Prostate gland (tissue), 2 donors: ENCODE measurements around the gene SHKBP1. TPM values are rescaled to one million over a fixed set of nuclear protein-coding genes. Genes with fewer than 3 reads are reported as not detected.

Experiments used
- DNase-seq: peaks from one replicate; pipeline ENCODE4 v3.0.0-alpha.2; 2019; ENCODE audit warnings: low spot score
- H3K27ac ChIP-seq, 2 donors: fragments of 200-600 bp; sonication (generic); 2 replicates each; pipeline ENCODE4 v1.5.1; 2017 to 2019
- H3K27me3 ChIP-seq: fragments of 200-600 bp; sonication (generic); replicated peaks from 2 replicates; pipeline ENCODE4 v1.5.1; 2019; ENCODE audit not compliant: insufficient read depth
- H3K36me3 ChIP-seq, 2 donors: fragments of 200-600 bp; sonication (generic); 1 replicate in 1 of 2; 2 replicates in 1 of 2; pipeline versions ENCODE4 v1.5.1 to v1.8.1; 2017 to 2019
- H3K4me1 ChIP-seq: fragments of 200-600 bp; sonication (generic); replicated peaks from 2 replicates; pipeline ENCODE4 v1.5.1; 2019
- H3K4me3 ChIP-seq, 2 donors: fragments of 200-600 bp; sonication (generic); 2 replicates each; pipeline ENCODE4 v1.5.1; 2017 to 2019
- H3K9me3 ChIP-seq: fragments of 200-600 bp; sonication (generic); 2 replicates; pipeline ENCODE4 v1.5.1; 2017
- POLR2A ChIP-seq: fragments of 450-650 bp; IDR thresholded peaks from one replicate; pipeline ENCODE4 v1.6.1; 2016; ENCODE audit warnings: antibody characterized with exemption, mild to moderate bottlenecking
- POLR2AphosphoS5 ChIP-seq: sonication (generic); formaldehyde crosslinking; IDR thresholded peaks from one replicate; pipeline ENCODE4 v1.6.1; 2017; ENCODE audit warnings: antibody characterized with exemption
- WGBS: methylation state at CpG from one replicate; pipeline ENCODE4 v1.1.5; 2018; 5-methylcytosine and 5-hydroxymethylcytosine counted together
- intact Hi-C: fragments of 100-400 bp; cut with DNase I; formaldehyde crosslinking; loops from one replicate; pipeline ENCODE4 v1.14.2; 2022
- total RNA-seq, 2 donors: library from RNA; depleted of rRNA; stranded (reverse); fragments of >200 nt; gene quantifications; one replicate each; pipeline ENCODE4 v1.1.0, GENCODE V29; 2016
- TF ChIP-seq, protein P1 (sequence below), 4 experiments: fragments of 200-600 bp in 2 of 4; fragments of 450-650 bp in 2 of 4; sonication (generic) in 2 of 4; IDR thresholded peaks; 1 replicate in 3 of 4; 2 replicates in 1 of 4; pipeline ENCODE4 v1.5.1; 2016 to 2019; ENCODE audit warnings: antibody characterized with exemption in 4 of 4, mild to moderate bottlenecking in 2 of 4, moderate library complexity in 2 of 4

The SHKBP1 gene
- total RNA-seq, 2 donors from 2014 or later = 54.6 to 91.6 TPM

DNA sequence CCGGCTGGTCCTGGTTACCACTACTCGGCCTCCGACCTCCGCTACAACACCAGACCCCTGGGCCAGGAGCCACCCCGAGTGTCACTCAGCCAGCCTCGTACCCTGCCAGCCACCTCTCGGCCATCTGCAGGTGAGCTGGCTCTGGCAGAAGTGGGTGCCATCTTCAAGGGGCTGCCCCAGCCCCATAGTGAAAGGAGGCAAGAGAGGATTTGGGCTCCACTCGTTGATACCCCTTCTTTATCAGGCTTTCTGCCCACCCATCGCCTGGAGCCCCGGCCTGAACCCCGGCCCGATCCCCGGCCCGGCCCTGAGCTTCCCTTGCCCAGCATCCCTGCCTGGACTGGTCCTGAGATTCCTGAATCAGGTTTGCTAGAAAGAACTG is 31.6 kb downstream of the SHKBP1 start:
- WGBS = 91% methylated on average over 14 of the region's 14 CpGs
- H3K27ac ChIP-seq = no peak overlapping the region
- H3K9me3 ChIP-seq = no peaks in the 10 kb centered on the region
- TF ChIP-seq POLR2AphosphoS5 (no peak), POLR2A (no peak)
- TF ChIP-seq, protein P1, sequence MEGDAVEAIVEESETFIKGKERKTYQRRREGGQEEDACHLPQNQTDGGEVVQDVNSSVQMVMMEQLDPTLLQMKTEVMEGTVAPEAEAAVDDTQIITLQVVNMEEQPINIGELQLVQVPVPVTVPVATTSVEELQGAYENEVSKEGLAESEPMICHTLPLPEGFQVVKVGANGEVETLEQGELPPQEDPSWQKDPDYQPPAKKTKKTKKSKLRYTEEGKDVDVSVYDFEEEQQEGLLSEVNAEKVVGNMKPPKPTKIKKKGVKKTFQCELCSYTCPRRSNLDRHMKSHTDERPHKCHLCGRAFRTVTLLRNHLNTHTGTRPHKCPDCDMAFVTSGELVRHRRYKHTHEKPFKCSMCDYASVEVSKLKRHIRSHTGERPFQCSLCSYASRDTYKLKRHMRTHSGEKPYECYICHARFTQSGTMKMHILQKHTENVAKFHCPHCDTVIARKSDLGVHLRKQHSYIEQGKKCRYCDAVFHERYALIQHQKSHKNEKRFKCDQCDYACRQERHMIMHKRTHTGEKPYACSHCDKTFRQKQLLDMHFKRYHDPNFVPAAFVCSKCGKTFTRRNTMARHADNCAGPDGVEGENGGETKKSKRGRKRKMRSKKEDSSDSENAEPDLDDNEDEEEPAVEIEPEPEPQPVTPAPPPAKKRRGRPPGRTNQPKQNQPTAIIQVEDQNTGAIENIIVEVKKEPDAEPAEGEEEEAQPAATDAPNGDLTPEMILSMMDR (IDR thresholded peaks at IDR 0.05) = no peak
- no peak overlapping the region for H3K4me3 ChIP-seq
- no peak for DNase-seq
- no peaks in the 10 kb centered on the region for H3K27me3 ChIP-seq
- peaks cover 7% of the 10 kb centered on the region for H3K4me1 ChIP-seq
- H3K36me3 ChIP-seq = no peaks in the 10 kb centered on the region
- intact Hi-C loops = loop anchor here (10.0 kb wide), 1 partner anchor 143 kb away; the partner anchor contains the start of genes BLVRB and SPTBN4

DNA sequence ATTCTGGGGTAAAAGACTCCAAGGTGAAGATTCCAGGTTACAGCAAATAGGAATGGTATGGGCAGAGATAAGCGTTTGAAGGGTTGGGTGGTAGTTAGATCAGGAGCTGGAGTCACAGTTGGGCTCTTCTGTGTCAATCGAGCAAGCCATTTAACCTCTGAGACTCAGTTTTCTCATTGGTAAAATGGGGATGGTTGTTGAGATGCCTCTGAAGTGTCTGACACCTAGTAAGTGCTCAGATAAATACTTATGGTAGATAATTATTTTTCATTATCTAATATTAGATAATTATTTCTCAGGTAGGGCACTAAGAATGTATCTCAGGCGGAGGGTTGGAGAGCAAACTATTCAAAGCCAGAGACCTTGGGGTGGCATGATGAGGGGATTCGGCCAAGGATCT is 32.3 kb downstream of the SHKBP1 start:
- Histone ChIP-seq H3K4me3 (peak overlapping the region in 1 of 2 donors; percentile 36), H3K9me3 (no peaks in the 10 kb centered on the region), H3K27me3 (no peaks in the 10 kb centered on the region), H3K27ac (peak overlapping the region in 1 of 2 donors; percentile 79), H3K36me3 (no peaks in the 10 kb centered on the region), H3K4me1 (peaks cover 7% of the 10 kb centered on the region)
- intact Hi-C loops = loop anchor here (10.0 kb wide), 1 partner anchor 144 kb away; the partner anchor contains the start of genes BLVRB and SPTBN4
- WGBS = 78% methylated on average over 4 of the region's 4 CpGs
- DNase-seq = no peak
- TF ChIP-seq POLR2AphosphoS5 (no peak), POLR2A (no peak)
- TF ChIP-seq, protein P1 (IDR thresholded peaks at IDR 0.05) = no peak

DNA sequence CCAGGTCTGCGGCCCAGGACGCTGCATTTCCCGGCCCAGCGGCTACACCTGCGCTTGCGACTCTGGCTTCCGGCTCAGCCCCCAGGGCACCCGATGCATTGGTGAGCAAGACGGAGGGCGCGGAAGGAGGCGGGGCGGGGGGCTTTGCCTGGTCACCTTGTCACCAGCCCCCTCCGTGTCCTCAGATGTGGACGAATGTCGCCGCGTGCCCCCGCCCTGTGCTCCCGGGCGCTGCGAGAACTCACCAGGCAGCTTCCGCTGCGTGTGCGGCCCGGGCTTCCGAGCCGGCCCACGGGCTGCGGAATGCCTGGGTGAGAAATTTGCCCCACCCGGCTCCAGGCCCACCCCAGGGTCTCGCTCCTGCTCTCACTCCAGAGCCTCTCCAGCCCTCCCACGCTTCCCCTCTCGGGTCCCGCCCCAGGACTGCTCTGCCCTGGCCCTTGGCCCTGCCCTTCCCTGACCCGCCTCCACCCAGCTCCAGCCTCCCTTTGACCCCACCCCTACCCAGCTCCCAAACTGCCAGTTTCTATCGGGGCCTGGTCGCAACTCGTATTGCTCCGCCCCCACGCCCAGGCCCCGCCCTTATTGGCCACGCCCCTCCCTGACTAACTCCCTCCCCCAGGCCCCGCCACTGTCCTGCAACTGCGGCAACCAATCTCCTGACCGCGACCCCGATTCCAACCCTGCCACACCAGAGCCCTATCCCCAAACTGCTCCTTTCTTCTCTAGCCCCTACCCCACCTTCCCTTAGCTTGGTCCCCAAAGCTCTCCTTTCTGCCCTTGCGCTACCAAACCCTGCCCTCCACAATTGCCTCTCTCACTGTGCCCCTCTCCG is 33.1 kb downstream of the SHKBP1 start:
- TF ChIP-seq POLR2A = peak; percentile 67
- TF ChIP-seq, protein P1 (IDR thresholded peaks at IDR 0.05) = no peak
- TF ChIP-seq POLR2AphosphoS5 = peak; percentile 34
- peak; percentile 88 for DNase-seq

GRCh38 chr19:40610396-40611064 is 33.9 kb downstream of the SHKBP1 start:
- TF ChIP-seq, protein P1 (IDR thresholded peaks at IDR 0.05) = no peak
- TF ChIP-seq POLR2AphosphoS5 (no peak), POLR2A (no peak)
- Histone ChIP-seq H3K27ac (peak overlapping the region; percentile 74 to 79), H3K4me3 (peak overlapping the region in 1 of 2 donors; percentile 36), H3K4me1 (no peaks in the 10 kb centered on the region), H3K36me3 (no peaks in the 10 kb centered on the region), H3K9me3 (no peaks in the 10 kb centered on the region), H3K27me3 (no peaks in the 10 kb centered on the region)
- intact Hi-C loops = no loop called here
- 28% methylated on average over 27 of the region's 29 CpGs for WGBS
- DNase-seq = no peak

More for the DNA sequence above, 33.1 kb downstream of the SHKBP1 start:
- H3K9me3 ChIP-seq = no peaks in the 10 kb centered on the region
- 24% methylated on average over 50 of the region's 50 CpGs for WGBS
- H3K4me3 ChIP-seq = peak overlapping the region; percentile 29 to 36
- intact Hi-C loops = loop anchor here (10.0 kb wide), 1 partner anchor 145 kb away; the partner anchor contains the start of genes BLVRB and SPTBN4
- peak overlapping the region; percentile 74 to 79 for H3K27ac ChIP-seq
- H3K27me3 ChIP-seq = no peaks in the 10 kb centered on the region
- H3K4me1 ChIP-seq = peaks cover 2% of the 10 kb centered on the region
- no peaks in the 10 kb centered on the region for H3K36me3 ChIP-seq
